ENCODE results near the gene ADCY3.

- TF ChIP-seq, protein P1, sequence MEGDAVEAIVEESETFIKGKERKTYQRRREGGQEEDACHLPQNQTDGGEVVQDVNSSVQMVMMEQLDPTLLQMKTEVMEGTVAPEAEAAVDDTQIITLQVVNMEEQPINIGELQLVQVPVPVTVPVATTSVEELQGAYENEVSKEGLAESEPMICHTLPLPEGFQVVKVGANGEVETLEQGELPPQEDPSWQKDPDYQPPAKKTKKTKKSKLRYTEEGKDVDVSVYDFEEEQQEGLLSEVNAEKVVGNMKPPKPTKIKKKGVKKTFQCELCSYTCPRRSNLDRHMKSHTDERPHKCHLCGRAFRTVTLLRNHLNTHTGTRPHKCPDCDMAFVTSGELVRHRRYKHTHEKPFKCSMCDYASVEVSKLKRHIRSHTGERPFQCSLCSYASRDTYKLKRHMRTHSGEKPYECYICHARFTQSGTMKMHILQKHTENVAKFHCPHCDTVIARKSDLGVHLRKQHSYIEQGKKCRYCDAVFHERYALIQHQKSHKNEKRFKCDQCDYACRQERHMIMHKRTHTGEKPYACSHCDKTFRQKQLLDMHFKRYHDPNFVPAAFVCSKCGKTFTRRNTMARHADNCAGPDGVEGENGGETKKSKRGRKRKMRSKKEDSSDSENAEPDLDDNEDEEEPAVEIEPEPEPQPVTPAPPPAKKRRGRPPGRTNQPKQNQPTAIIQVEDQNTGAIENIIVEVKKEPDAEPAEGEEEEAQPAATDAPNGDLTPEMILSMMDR (IDR thresholded peaks at IDR 0.05): no peak
- TF ChIP-seq POLR2AphosphoS5 (IDR thresholded peaks at IDR 0.05): no peak
- no peak for TF ChIP-seq POLR2A (IDR thresholded peaks at IDR 0.05)
These were observed 32.6 kb downstream of the ADCY3 start for GRCh38 chr2:24887307-24887874.
